ENCODE data around the gene KIRREL3. TPM values are rescaled to one million over a fixed set of nuclear protein-coding genes. Genes with fewer than 3 reads are reported as not detected.

Gene KIRREL3
- total and polyA plus RNA-seq, 3 donors from 2014 or later = 1.0 to 1.1 (median 1.1) TPM

- H3K27ac ChIP-seq = no peak overlapping the region
- H3K9me3 ChIP-seq = no peaks in the 10 kb centered on the region
- TF ChIP-seq POLR2A (IDR thresholded peaks at IDR 0.05) = no peak
- TF ChIP-seq CTCF (IDR thresholded peaks at IDR 0.05) = no peak
- H3K4me3 ChIP-seq = no peak overlapping the region
- no peaks in the 10 kb centered on the region for H3K36me3 ChIP-seq (ENCODE audit: low read depth, missing control alignments)
- intact Hi-C loops (cut with DNase I; ENCODE audit: low total_unique reads) = no loop called here
- H3K4me1 ChIP-seq = no peaks in the 10 kb centered on the region
- H3K27me3 ChIP-seq = no peaks in the 10 kb centered on the region
- no peak for DNase-seq
Observed at GRCh38 chr11:126896025-126896424, 104.5 kb downstream of the KIRREL3 start.

- no peak overlapping the region for H3K27ac ChIP-seq
- TF ChIP-seq CTCF (IDR thresholded peaks at IDR 0.05) (no peak), POLR2A (IDR thresholded peaks at IDR 0.05) (no peak)
- H3K36me3 ChIP-seq (ENCODE audit: low read depth, missing control alignments) = no peaks in the 10 kb centered on the region
- H3K9me3 ChIP-seq = no peaks in the 10 kb centered on the region
- H3K27me3 ChIP-seq = no peaks in the 10 kb centered on the region
- intact Hi-C loops (cut with DNase I; ENCODE audit: low total_unique reads) = no loop called here
- no peak for DNase-seq
- 69 to 70% methylated on average over 5 of the region's 5 CpGs for WGBS, 2 donors
- no peak overlapping the region for H3K4me3 ChIP-seq
- no peaks in the 10 kb centered on the region for H3K4me1 ChIP-seq
Observed at GRCh38 chr11:126893796-126894195, 106.8 kb downstream of the KIRREL3 start.

GRCh38 chr11:126892756-126893155 lies 107.8 kb downstream of the KIRREL3 start:
- no peaks in the 10 kb centered on the region for H3K36me3 ChIP-seq (ENCODE audit: low read depth, missing control alignments)
- TF ChIP-seq CTCF (IDR thresholded peaks at IDR 0.05) = no peak
- TF ChIP-seq POLR2A (IDR thresholded peaks at IDR 0.05) = no peak
- no peak overlapping the region for H3K4me3 ChIP-seq
- intact Hi-C loops (cut with DNase I; ENCODE audit: low total_unique reads) = no loop called here
- no peak for DNase-seq
- no peaks in the 10 kb centered on the region for H3K27me3 ChIP-seq
- H3K27ac ChIP-seq = no peak overlapping the region
- H3K9me3 ChIP-seq = no peaks in the 10 kb centered on the region
- 71 to 72% methylated on average over 9 of the region's 9 CpGs for WGBS, 2 donors
- H3K4me1 ChIP-seq = no peaks in the 10 kb centered on the region

GRCh38 chr11:126891556-126892217 lies 108.9 kb downstream of the KIRREL3 start:
- DNase-seq = no peak
- no peaks in the 10 kb centered on the region for H3K4me1 ChIP-seq
- H3K4me3 ChIP-seq = no peak overlapping the region
- TF ChIP-seq POLR2A (IDR thresholded peaks at IDR 0.05) (no peak), CTCF (IDR thresholded peaks at IDR 0.05) (no peak)
- H3K27me3 ChIP-seq = no peaks in the 10 kb centered on the region
- H3K36me3 ChIP-seq (ENCODE audit: low read depth, missing control alignments) = no peaks in the 10 kb centered on the region
- 57 to 67% methylated on average over 1 to 4 of the region's 4 CpGs for WGBS, 2 donors
- no peaks in the 10 kb centered on the region for H3K9me3 ChIP-seq
- H3K27ac ChIP-seq = no peak overlapping the region
- intact Hi-C loops (cut with DNase I; ENCODE audit: low total_unique reads) = no loop called here

DNA sequence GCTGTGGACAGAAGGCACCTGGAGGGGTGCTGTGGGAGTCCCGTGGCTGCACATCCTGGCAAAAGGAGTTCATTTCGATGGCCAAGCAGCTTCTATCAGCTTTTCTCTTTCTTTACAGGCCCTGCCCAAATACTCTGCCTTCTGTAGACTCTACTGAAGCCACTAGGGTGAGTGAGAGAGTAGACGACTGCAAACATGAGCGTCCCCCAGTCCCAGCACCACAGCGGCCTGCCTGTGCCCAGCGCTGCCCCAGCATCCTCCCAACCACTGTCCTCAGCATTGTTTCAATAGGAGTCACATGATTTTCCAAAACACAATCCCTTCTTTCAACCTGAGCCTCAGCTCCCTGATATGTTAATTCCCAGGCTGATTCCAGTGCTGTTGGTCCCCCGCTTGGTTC lies 110.0 kb downstream of the KIRREL3 start:
- Histone ChIP-seq H3K27me3 (no peaks in the 10 kb centered on the region), H3K27ac (no peak overlapping the region), H3K36me3 (ENCODE audit: low read depth, missing control alignments) (no peaks in the 10 kb centered on the region), H3K9me3 (no peaks in the 10 kb centered on the region), H3K4me3 (no peak overlapping the region), H3K4me1 (no peaks in the 10 kb centered on the region)
- no peak for TF ChIP-seq CTCF (IDR thresholded peaks at IDR 0.05)
- no peak for TF ChIP-seq POLR2A (IDR thresholded peaks at IDR 0.05)
- WGBS, 2 donors = 77 to 80% methylated on average over 7 of the region's 7 CpGs
- no peak for DNase-seq
- intact Hi-C loops (cut with DNase I; ENCODE audit: low total_unique reads) = no loop called here

Data from testis (tissue), 3 donors.